ENCODE data around the gene NLRX1.
A peak's percentile ranks its signal among the peaks of the same experiment; 100 is the strongest.
"Not testable (repeated sequence)": the region's sequence is repeated elsewhere in the genome, so short reads cannot be mapped to it uniquely, and the experiment has no call there.

Gene NLRX1

DNA sequence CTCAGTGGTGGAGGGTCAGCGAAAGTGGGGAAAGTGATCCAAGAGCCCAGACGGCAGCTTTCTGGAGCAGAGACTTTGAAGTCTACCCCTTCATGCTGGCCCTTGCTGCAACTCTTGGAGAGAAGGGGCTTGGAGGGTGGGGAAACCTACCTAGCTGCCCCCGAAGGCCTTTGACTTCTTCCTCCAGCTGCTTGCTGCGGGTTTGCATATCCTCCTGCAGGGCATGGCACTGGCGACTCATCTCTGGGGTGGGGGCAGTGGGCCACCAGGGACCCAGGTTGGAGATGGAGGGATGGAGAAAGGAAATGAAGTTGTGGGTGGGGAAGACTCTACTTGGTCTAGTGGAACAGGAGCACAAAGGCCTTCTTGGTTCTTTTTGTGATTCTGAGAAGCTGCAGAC, 24.5 kb downstream of the NLRX1 start:
- TF ChIP-seq, protein P1, sequence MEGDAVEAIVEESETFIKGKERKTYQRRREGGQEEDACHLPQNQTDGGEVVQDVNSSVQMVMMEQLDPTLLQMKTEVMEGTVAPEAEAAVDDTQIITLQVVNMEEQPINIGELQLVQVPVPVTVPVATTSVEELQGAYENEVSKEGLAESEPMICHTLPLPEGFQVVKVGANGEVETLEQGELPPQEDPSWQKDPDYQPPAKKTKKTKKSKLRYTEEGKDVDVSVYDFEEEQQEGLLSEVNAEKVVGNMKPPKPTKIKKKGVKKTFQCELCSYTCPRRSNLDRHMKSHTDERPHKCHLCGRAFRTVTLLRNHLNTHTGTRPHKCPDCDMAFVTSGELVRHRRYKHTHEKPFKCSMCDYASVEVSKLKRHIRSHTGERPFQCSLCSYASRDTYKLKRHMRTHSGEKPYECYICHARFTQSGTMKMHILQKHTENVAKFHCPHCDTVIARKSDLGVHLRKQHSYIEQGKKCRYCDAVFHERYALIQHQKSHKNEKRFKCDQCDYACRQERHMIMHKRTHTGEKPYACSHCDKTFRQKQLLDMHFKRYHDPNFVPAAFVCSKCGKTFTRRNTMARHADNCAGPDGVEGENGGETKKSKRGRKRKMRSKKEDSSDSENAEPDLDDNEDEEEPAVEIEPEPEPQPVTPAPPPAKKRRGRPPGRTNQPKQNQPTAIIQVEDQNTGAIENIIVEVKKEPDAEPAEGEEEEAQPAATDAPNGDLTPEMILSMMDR (IDR thresholded peaks at IDR 0.05; ENCODE audit: control insufficient read depth, extremely low read depth, insufficient read depth): no peak
- DNase-seq (ENCODE audit: low read depth): no peak
- no peak overlapping the region for H3K4me3 ChIP-seq (ENCODE audit: low read depth, low read length)

DNA sequence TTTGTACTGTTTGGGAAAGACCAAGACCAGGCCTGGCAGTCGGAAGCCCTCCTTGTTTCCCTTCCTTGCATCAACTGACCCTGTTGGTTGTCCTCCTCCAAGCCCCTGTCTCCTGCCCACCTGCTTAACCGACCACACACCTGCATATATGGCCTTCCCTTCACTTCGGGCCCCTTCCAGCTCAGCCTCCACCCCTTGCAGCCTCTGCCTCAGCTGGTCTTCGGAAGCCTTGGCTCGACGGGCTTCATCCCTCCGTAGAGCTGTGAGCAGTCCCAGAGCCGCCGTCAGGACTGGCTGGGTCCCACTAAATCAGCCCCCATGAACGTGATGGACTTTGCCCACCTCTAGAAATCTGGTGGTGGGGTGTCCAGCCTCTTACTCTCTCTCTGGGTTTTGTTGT, 25.1 kb downstream of the NLRX1 start:
- TF ChIP-seq, protein P1 (IDR thresholded peaks at IDR 0.05; ENCODE audit: control insufficient read depth, extremely low read depth, insufficient read depth): no peak
- DNase-seq (ENCODE audit: low read depth): no peak
- H3K4me3 ChIP-seq (ENCODE audit: low read depth, low read length): no peak overlapping the region

DNA sequence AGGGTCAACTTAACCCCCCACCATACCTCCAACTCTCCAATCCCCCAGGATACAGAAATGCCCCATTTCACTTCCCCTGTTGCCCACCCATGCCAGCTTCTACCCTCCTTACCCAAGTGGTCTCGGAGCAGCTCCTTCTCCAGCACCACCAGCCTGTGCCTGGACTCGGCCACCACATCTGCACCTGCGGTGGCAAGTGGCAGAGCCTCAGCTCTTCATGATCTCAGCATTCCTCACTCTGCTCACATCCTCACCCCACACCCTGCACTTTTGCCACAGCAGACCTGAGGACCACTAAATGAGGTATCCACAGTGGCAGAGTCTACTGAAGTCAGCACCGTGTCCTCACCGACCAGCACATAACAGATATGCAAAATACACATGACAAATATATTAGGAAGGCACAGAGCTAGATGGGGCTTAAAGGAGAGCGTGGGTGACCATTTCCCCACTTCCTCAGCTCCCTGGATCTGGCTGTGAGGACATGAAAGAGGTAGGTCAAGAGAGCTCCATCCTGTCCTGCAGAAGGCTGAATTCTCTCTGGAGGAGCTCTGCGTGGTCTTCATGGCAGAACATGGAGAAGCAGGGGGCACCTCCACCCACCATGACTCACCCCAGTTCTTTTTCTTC, 26.4 kb downstream of the NLRX1 start:
- H3K4me3 ChIP-seq (ENCODE audit: low read depth, low read length): no peak overlapping the region
- TF ChIP-seq, protein P1 (IDR thresholded peaks at IDR 0.05; ENCODE audit: control insufficient read depth, extremely low read depth, insufficient read depth): no peak
- no peak for DNase-seq (ENCODE audit: low read depth)

DNA sequence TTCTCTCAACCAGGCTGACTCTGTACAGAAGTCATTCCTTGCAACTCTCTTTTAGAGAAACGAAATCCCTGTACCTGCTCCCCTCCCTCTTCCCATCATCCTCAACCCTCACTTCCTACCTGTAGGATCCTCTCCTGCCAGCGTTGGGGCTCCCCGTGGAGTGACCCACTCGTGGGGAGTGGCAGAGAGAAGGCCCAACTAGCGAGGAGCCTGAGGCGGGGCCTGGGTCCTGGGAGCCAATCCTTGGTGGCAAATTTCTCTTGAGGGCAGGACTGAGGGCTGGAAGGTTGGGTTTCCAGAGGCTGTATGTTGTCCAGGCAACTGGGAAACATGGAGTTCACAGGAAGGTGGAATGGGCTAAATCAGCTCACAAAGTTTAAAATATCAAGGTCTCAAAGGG, 27.2 kb downstream of the NLRX1 start:
- TF ChIP-seq, protein P1 (IDR thresholded peaks at IDR 0.05; ENCODE audit: control insufficient read depth, extremely low read depth, insufficient read depth): no peak
- no peak for DNase-seq (ENCODE audit: low read depth)
- no peak overlapping the region for H3K4me3 ChIP-seq (ENCODE audit: low read depth, low read length)

DNA sequence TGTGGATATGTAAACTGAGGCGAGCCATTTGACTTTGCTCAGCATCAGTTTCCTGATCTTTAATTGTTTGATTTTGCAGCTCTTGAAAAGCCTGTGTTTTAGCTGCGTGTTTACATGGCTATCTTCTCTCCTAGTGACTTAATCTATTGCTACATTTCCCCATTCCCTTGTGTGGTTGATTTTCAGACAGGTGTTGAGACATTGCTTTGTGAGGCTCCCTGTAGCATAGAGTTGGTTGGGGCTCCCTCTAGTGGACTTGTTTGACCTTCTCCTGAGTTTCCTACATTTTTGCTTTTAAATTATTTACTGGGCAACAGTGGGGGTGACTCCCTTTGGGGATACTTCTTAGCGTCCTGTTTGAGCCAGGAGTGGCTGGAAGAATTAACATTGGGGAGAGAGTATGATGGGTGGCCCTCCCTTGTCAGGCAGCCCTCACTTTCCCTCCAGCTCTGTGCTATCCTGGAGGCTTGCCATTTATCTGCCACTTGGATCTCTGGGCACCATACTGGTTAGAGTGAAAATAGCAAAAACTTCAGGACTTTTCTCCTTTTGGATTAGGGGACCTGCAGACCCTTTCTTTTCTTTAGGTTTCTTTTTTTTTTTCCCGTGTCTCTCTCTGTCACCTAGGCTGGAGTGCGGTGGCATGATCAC, 28.4 kb downstream of the NLRX1 start:
- TF ChIP-seq, protein P1 (IDR thresholded peaks at IDR 0.05; ENCODE audit: control insufficient read depth, extremely low read depth, insufficient read depth): peak; percentile 81
- H3K4me3 ChIP-seq (ENCODE audit: low read depth, low read length): no peak overlapping the region
- DNase-seq (ENCODE audit: low read depth): peak; percentile 65

DNA sequence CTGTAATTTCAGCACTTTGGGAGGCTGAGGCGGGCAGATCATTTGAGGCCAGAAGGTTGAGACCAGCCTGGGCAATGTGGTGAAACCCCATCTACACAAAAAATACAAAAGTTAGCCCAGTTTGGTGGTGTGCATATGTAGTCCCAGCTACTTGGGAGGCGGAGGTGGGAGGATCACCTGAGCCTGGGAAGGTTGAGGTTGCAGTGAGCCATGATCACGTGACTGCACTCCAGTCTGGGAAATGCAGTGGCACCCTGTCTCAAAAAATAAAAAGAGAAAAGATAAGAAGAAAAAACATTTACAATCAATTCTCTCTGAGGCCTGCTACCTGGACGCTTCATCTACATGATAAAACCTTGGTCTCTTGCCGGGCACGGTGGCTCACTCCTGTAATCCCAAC, 30.4 kb downstream of the NLRX1 start:
- TF ChIP-seq, protein P1 (IDR thresholded peaks at IDR 0.05; ENCODE audit: control insufficient read depth, extremely low read depth, insufficient read depth): no peak
- H3K4me3 ChIP-seq (ENCODE audit: low read depth, low read length): no peak overlapping the region

DNA sequence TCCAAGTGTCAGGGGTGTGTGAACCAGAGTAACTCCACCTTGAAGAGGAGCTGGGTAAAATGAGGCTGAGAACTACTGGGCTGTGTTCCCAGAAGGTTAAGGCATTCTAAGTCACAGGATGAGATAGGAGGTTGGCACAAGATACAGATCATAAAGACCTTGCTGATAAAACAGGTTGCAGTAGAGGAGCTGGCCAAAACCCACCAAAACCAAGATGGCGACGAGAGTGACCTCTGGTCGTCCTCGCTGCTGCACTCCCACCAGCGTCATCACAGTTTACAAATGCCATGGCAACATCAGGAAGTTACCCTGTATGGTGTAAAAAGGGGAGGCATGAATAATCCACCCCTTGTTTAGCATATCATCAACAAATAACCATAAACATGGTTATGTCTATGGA, 32.7 kb downstream of the NLRX1 start:
- DNase-seq (ENCODE audit: low read depth); H3K4me3 ChIP-seq (ENCODE audit: low read depth, low read length): not testable (repeated sequence)

More for the DNA sequence above, 30.4 kb downstream of the NLRX1 start:
- DNase-seq (ENCODE audit: low read depth): no peak

All from LNCaP clone FGC (cell line).